Kidney epithelial cell (primary cell): Measurements from ENCODE around the gene GSTM2. TPM values are rescaled to one million over a fixed set of nuclear protein-coding genes. Genes with fewer than 3 reads are reported as not detected.
A peak's percentile ranks its signal among the peaks of the same experiment; 100 is the strongest.

ENCODE experiments used
- DNase-seq: peaks from one replicate; pipeline ENCODE4 v3.0.0-alpha.2; 2010; ENCODE audit warnings: low read depth
- H3K27me3 ChIP-seq: 2 replicates; pipeline ENCODE4 v1.6.0; 2011; ENCODE audit warnings: low read length; ENCODE audit not compliant: control insufficient read depth, insufficient read depth
- H3K36me3 ChIP-seq: 2 replicates; pipeline ENCODE4 v1.5.1; 2011; ENCODE audit warnings: low read length; ENCODE audit not compliant: control insufficient read depth, insufficient read depth
- H3K4me3 ChIP-seq: 2 replicates; pipeline ENCODE4 v1.5.1; 2011; ENCODE audit warnings: low read depth, mild to moderate bottlenecking, control low read depth, low read length
- CTCF ChIP-seq: IDR thresholded peaks from 2 replicates; pipeline ENCODE4 v1.5.1; 2011; ENCODE audit warnings: mild to moderate bottlenecking, moderate library complexity, low read length, control low read depth, inconsistent platforms; ENCODE audit not compliant: insufficient read depth, poor library complexity, severe bottlenecking
- total RNA-seq: library from RNA; depleted of rRNA; stranded (reverse); fragments of >200 nt; gene quantifications from 2 replicates; pipeline ENCODE4 v1.2.3, GENCODE V29; 2015

GSTM2 gene
- total RNA-seq, 1 donor from 2014 or later, result 3.8 TPM

- H3K36me3 ChIP-seq, result peaks cover 13% of the 10 kb centered on the region
Observed at GRCh38 chr1:109625176-109625575, 42.7 kb upstream of the GSTM2 start.

DNA sequence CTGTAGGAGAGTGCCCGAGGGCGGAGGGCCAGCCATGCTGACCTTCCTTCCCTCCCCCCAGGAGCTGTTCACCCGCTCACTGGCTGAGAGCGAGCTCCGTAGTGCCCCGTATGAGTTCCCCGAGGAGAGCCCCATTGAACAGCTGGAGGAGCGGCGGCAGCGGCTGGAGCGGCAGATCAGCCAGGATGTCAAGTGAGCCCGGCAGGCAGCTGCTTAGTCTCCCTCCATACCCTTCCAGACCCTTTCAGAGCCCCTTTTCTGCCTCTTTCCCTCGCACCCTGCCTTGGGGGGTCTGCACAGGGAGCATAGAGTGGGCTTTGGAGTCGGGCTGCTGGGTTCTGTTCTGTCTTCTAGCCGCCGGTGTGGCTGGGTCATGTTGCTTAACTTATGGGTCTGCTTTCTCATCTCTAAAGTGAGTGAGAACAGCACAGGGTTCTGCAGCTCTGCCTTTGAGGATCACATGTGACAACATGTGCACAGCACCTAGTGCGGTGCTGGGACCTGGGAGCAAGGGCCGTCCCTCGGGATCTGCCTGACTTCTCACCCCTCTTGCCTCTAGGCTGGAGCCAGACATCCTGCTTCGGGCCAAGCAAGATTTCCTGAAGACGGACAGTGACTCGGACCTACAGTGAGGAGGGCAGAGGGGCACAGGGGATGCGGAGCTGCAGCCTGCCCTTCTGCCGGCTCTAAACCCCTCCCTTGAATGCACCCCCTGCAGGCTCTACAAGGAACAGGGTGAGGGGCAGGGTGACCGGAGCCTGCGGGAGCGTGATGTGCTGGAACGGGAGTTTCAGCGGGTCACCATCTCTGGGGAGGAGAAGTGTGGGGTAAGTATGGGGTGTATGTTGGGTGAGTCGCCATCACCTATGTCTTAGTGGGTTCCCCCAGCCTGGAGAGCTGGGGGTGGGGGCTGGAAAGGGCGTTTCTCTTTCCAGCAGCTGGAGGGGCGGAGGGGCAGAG lies 42.0 kb upstream of the GSTM2 start:
- no peak for DNase-seq
- no peak for TF ChIP-seq CTCF
- Histone ChIP-seq H3K4me3 (no peak overlapping the region), H3K27me3 (no peaks in the 10 kb centered on the region), H3K36me3 (peaks cover 15% of the 10 kb centered on the region)

More at GRCh38 chr1:109625176-109625575, 42.7 kb upstream of the GSTM2 start:
- no peak for DNase-seq
- Histone ChIP-seq H3K27me3 (no peaks in the 10 kb centered on the region), H3K4me3 (no peak overlapping the region)
- TF ChIP-seq CTCF, result no peak

- no peak for DNase-seq
- TF ChIP-seq CTCF, result no peak
- Histone ChIP-seq H3K4me3 (no peak overlapping the region), H3K27me3 (no peaks in the 10 kb centered on the region), H3K36me3 (peaks cover 15% of the 10 kb centered on the region)
Observed at GRCh38 chr1:109626682-109627408, 41.0 kb upstream of the GSTM2 start.

GRCh38 chr1:109627692-109628399 lies 40.0 kb upstream of the GSTM2 start:
- Histone ChIP-seq H3K4me3 (no peak overlapping the region), H3K36me3 (peaks cover 15% of the 10 kb centered on the region), H3K27me3 (no peaks in the 10 kb centered on the region)
- DNase-seq, result peak; percentile 72
- no peak for TF ChIP-seq CTCF

DNA sequence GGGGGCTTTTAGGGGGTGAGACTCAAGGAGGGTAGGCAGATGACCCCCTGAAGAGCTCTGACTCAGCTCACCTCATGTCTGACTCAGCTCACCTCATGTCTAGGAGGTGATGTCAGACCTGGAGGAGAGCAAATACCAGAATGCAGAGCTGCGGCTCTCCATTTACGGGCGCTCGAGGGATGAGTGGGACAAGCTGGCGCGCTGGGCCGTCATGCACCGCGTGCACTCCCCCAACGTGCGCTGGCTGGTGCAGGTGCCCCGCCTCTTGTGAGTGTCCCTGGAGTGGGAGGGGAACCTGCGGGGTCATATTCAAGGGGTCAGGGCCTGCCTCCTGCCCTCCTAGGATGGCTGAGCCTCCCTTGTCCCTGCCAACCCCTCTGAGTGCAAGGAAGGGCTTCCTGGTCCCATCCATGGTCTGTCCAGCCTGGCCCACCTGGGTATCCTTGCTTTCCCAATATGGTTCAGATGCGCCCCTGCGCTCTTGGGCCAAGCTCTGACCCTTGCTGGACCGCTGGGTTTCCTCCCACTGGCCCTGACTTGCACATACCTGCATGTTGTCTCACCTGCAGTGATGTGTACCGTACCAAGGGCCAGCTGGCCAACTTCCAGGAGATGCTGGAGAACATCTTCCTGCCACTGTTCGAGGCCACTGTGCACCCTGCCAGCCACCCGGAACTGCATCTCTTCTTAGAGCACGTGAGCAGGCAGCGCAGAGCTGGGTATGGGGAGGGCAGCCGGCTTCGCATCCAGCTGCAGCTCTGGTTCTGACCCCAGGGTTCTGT lies 39.1 kb upstream of the GSTM2 start:
- Histone ChIP-seq H3K4me3 (no peak overlapping the region), H3K27me3 (no peaks in the 10 kb centered on the region), H3K36me3 (peaks cover 15% of the 10 kb centered on the region)
- TF ChIP-seq CTCF, result no peak
- DNase-seq, result peak; percentile 89
